ENCODE results near the gene SPINT3. TPM values are rescaled to one million over a fixed set of nuclear protein-coding genes. Genes with fewer than 3 reads are reported as not detected.

SPINT3 gene
- total RNA-seq, 1 experiment from 2014 or later = not detected

GRCh38 chr20:45496166-45496565 lies 19.3 kb downstream of the SPINT3 start:
- DNase-seq (ENCODE audit: low read depth, low spot score) (no peak), ATAC-seq (no peak)
- no peak overlapping the region for H2AFZ ChIP-seq (ENCODE audit: low read depth, low read length, poor library complexity, severe bottlenecking)
- ChIA-PET POLR2A (no interaction called here), RAD21 (ENCODE audit: low non-redundant PET in 1 of 2, low total read pairs in 2 of 2, uncharacterized antibody in 2 of 2, unreplicated experiment in 2 of 2) (no interaction called here), CTCF (no interaction called here)
- H4K20me1 ChIP-seq (ENCODE audit: insufficient read depth) = no peaks in the 10 kb centered on the region
- H3K79me2 ChIP-seq (ENCODE audit: insufficient read depth, low read length) = no peaks in the 10 kb centered on the region
- no peak overlapping the region for H3K4me2 ChIP-seq (ENCODE audit: low read length)
- no TSS peak for BruUV-seq (replicated peaks)
- no peak overlapping the region for H3K27ac ChIP-seq (ENCODE audit: low read depth, low read length)
- peaks cover 19% of the 10 kb centered on the region; the same call in 1 of the 2 replicates for H3K27me3 ChIP-seq (ENCODE audit: insufficient read depth, low read length)
- intact Hi-C loops (cut with micrococcal nuclease) = no loop called here
- no peaks in the 10 kb centered on the region for H3K36me3 ChIP-seq (ENCODE audit: control insufficient read depth in 1 of 2, insufficient read depth in 2 of 2, low read length in 2 of 2)
- no peaks in the 10 kb centered on the region for H3K9me2 ChIP-seq (ENCODE audit: insufficient read depth)
- no peaks in the 10 kb centered on the region for H3K9me3 ChIP-seq (ENCODE audit: control insufficient read depth in 1 of 2, insufficient read depth in 1 of 2, low read depth in 1 of 2, low read length in 2 of 2)
- no peak for TF ChIP-seq YY1 (IDR thresholded peaks at IDR 0.05; ENCODE audit: extremely low read depth, insufficient replicate concordance, low read depth, low read length)
- no peak overlapping the region for H3K9ac ChIP-seq (ENCODE audit: low read length)
- no peak overlapping the region for H3K4me3 ChIP-seq (replicated peaks in 1 of 2; ENCODE audit: low read depth in 1 of 2, low read length in 2 of 2)
- no peaks in the 10 kb centered on the region for H3K4me1 ChIP-seq (ENCODE audit: control insufficient read depth in 1 of 2, insufficient read depth in 2 of 2, low read length in 2 of 2)

DNA sequence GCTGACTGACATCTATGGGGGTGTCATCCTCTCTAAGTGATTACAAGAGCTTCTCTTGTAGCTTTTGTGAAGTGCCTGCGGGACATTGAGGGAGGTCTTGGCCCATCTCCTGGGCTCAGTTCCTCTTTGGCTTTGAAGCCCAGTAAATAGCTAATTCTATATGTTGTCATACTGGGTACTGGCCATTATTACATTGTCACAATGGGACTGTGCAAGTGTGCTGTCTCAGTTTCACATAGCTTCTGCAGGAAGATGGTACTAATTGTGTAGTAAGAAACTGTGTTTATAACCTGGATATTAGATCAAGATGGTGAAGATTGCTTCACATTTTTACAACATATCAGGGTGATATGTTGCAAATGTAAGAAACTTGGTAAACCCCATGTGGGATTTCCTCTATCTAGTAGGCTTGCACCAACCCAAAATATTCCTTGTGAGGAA lies 19.9 kb downstream of the SPINT3 start:
- Histone ChIP-seq H3K79me2 (ENCODE audit: insufficient read depth, low read length) (no peaks in the 10 kb centered on the region), H3K9me3 (ENCODE audit: control insufficient read depth in 1 of 2, insufficient read depth in 1 of 2, low read depth in 1 of 2, low read length in 2 of 2) (no peaks in the 10 kb centered on the region), H3K4me3 (replicated peaks in 1 of 2; ENCODE audit: low read depth in 1 of 2, low read length in 2 of 2) (no peak overlapping the region), H3K4me2 (ENCODE audit: low read length) (no peak overlapping the region), H3K9ac (ENCODE audit: low read length) (no peak overlapping the region), H3K27me3 (ENCODE audit: insufficient read depth, low read length) (peaks cover 19% of the 10 kb centered on the region; the same call in 1 of the 2 replicates), H4K20me1 (ENCODE audit: insufficient read depth) (no peaks in the 10 kb centered on the region), H3K9me2 (ENCODE audit: insufficient read depth) (no peaks in the 10 kb centered on the region), H2AFZ (ENCODE audit: low read depth, low read length, poor library complexity, severe bottlenecking) (no peak overlapping the region), H3K4me1 (ENCODE audit: control insufficient read depth in 1 of 2, insufficient read depth in 2 of 2, low read length in 2 of 2) (no peaks in the 10 kb centered on the region), H3K36me3 (ENCODE audit: control insufficient read depth in 1 of 2, insufficient read depth in 2 of 2, low read length in 2 of 2) (no peaks in the 10 kb centered on the region), H3K27ac (ENCODE audit: low read depth, low read length) (no peak overlapping the region)
- ChIA-PET CTCF (no interaction called here), POLR2A (no interaction called here), RAD21 (ENCODE audit: low non-redundant PET in 1 of 2, low total read pairs in 2 of 2, uncharacterized antibody in 2 of 2, unreplicated experiment in 2 of 2) (no interaction called here)
- intact Hi-C loops (cut with micrococcal nuclease) = loop anchor here (1.0 kb wide), 1 partner anchor 37 kb away; no protein-coding TSS in a partner anchor
- no TSS peak for BruUV-seq (replicated peaks)
- ATAC-seq (no peak), DNase-seq (ENCODE audit: low read depth, low spot score) (no peak)
- no peak for TF ChIP-seq ELF1 (IDR thresholded peaks at IDR 0.05; ENCODE audit: borderline replicate concordance, low read depth)
- no peak for TF ChIP-seq EZH2phosphoT487 (IDR thresholded peaks at IDR 0.05; ENCODE audit: borderline replicate concordance)
- TF ChIP-seq SRF (IDR thresholded peaks at IDR 0.05; ENCODE audit: low read depth) = no peak
- TF ChIP-seq FOSL1 (IDR thresholded peaks at IDR 0.05; ENCODE audit: low read depth) = no peak
- TF ChIP-seq YY1 (IDR thresholded peaks at IDR 0.05; ENCODE audit: extremely low read depth, insufficient replicate concordance, low read depth, low read length) = no peak
- TF ChIP-seq REST (IDR thresholded peaks at IDR 0.05; ENCODE audit: low read depth) = no peak
- no peak for TF ChIP-seq ZBTB33 (IDR thresholded peaks at IDR 0.05; ENCODE audit: extremely low read depth, insufficient replicate concordance, low read length)
- TF ChIP-seq, protein P1, sequence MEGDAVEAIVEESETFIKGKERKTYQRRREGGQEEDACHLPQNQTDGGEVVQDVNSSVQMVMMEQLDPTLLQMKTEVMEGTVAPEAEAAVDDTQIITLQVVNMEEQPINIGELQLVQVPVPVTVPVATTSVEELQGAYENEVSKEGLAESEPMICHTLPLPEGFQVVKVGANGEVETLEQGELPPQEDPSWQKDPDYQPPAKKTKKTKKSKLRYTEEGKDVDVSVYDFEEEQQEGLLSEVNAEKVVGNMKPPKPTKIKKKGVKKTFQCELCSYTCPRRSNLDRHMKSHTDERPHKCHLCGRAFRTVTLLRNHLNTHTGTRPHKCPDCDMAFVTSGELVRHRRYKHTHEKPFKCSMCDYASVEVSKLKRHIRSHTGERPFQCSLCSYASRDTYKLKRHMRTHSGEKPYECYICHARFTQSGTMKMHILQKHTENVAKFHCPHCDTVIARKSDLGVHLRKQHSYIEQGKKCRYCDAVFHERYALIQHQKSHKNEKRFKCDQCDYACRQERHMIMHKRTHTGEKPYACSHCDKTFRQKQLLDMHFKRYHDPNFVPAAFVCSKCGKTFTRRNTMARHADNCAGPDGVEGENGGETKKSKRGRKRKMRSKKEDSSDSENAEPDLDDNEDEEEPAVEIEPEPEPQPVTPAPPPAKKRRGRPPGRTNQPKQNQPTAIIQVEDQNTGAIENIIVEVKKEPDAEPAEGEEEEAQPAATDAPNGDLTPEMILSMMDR (IDR thresholded peaks at IDR 0.05 in 2 of 3, conservative IDR thresholded peaks at IDR 0.05 in 1 of 3; ENCODE audit: borderline replicate concordance in 1 of 3, insufficient read depth in 1 of 3, low read depth in 2 of 3, low read length in 2 of 3) = no peak
- TF ChIP-seq RAD21 (IDR thresholded peaks at IDR 0.05; ENCODE audit: low read depth) = no peak
- TF ChIP-seq EGR1 (IDR thresholded peaks at IDR 0.05; ENCODE audit: low read depth) = no peak
- no peak for TF ChIP-seq ZFX (IDR thresholded peaks at IDR 0.05)
- no peak for TF ChIP-seq TCF7L2 (IDR thresholded peaks at IDR 0.05; ENCODE audit: borderline replicate concordance, extremely low read depth, insufficient read depth, insufficient read length)

Measured in HCT116 (cell line).